ENCODE data around the gene VWCE.
A peak's percentile ranks its signal among the peaks of the same experiment; 100 is the strongest.

VWCE gene

DNA sequence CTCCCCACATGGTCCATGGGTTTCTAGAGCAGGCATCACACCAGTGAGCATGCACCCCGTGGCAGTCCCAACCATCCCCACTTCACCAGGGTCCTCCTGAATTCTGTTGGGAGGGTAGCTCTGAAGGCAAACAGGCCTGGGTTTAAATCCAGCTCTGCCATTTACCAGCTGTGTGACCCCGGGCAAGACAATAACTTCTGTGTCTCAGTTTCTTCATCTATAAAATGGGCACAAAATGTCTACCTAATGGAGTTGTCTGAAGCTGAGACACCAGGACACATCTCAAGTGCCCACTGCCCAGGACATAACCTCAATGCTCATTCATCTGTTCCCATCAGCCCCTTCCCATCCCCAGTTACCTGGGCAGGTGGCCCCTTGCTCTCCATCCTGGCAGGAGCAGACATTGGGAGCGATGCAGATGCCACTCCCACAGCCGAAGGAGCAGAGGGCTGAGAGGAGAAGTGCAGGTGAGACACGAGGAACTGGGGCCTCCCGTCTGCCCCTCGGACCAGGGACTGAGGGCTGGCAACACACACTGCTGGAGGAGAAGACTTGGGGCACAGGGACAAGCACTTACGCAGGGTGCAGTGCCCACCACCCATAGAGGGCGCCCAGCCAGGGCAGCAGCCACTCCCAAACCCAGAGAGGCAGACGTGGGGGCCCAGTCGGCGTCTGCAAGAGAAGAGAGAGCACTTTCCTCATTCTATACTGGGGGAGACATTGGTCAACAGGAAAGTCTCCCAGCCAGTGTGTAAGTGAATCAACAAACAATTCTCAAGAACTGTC is 4.0 kb downstream of the VWCE start:
- no peak for DNase-seq
- H3K4me3 ChIP-seq (ENCODE audit: low read length), result no peak overlapping the region
- no peak overlapping the region for H3K4me2 ChIP-seq (ENCODE audit: low read depth, low read length)
- H4K20me1 ChIP-seq (ENCODE audit: insufficient read depth, low read length), result no peaks in the 10 kb centered on the region
- TF ChIP-seq EZH2phosphoT487 (IDR thresholded peaks at IDR 0.05; ENCODE audit: low read length) (no peak), EZH2 (optimal IDR thresholded peaks at IDR 0.05; ENCODE audit: low read depth, low read length) (no peak)
- TF ChIP-seq, protein P1, sequence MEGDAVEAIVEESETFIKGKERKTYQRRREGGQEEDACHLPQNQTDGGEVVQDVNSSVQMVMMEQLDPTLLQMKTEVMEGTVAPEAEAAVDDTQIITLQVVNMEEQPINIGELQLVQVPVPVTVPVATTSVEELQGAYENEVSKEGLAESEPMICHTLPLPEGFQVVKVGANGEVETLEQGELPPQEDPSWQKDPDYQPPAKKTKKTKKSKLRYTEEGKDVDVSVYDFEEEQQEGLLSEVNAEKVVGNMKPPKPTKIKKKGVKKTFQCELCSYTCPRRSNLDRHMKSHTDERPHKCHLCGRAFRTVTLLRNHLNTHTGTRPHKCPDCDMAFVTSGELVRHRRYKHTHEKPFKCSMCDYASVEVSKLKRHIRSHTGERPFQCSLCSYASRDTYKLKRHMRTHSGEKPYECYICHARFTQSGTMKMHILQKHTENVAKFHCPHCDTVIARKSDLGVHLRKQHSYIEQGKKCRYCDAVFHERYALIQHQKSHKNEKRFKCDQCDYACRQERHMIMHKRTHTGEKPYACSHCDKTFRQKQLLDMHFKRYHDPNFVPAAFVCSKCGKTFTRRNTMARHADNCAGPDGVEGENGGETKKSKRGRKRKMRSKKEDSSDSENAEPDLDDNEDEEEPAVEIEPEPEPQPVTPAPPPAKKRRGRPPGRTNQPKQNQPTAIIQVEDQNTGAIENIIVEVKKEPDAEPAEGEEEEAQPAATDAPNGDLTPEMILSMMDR (IDR thresholded peaks at IDR 0.05; ENCODE audit: low read length), result peak; percentile 34; the same call in 1 of the 2 replicates
- no peaks in the 10 kb centered on the region for H3K9me3 ChIP-seq (replicated peaks; ENCODE audit: insufficient read depth, low read length)
- H3K79me2 ChIP-seq (ENCODE audit: low read length), result no peaks in the 10 kb centered on the region
- no peaks in the 10 kb centered on the region for H3K36me3 ChIP-seq (replicated peaks; ENCODE audit: insufficient read depth, low read length)
- no peaks in the 10 kb centered on the region for H3F3A ChIP-seq (ENCODE audit: insufficient read depth, low read length)
- no peak overlapping the region for H3K27ac ChIP-seq (ENCODE audit: low read length)
- H3K9me2 ChIP-seq (replicated peaks; ENCODE audit: insufficient read depth, low read length), result no peaks in the 10 kb centered on the region
- no peaks in the 10 kb centered on the region for H3K4me1 ChIP-seq (ENCODE audit: low read length)
- peaks cover 16% of the 10 kb centered on the region for H3K27me3 ChIP-seq (replicated peaks; ENCODE audit: insufficient read depth, low read length)
- no peak overlapping the region for H2AFZ ChIP-seq (ENCODE audit: low read length)
- H3K9ac ChIP-seq (ENCODE audit: low read length), result no peak overlapping the region

DNA sequence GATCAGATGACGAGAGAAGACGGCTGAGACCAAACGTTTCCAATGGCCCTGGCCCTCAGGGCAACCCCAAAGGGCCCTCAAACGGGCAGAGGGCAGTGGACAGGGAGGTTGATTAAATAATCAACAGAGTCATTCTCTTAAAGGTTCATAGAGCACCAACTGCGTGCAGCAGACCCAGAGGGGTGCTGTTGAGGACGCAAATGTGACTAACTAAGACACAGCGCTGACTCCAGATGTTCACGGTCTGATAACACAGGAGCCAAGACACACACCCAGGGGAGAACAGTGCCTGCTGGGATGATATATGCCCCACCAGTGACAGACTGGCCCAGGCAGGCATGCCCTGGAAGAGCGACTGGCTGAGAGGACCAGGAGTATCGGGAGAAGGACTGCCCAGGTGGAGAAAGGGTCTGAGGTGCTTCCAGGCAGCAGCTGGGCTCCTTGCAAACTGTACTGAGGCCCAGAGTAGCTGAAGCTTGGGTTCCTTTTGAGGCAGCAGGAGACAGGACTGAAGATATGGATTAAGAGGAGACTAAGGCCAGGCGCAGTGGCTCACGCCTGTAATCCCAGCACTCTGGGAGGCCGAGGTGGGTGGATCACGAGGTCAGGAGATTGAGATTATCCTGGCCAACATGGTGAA is 7.7 kb downstream of the VWCE start:
- no peaks in the 10 kb centered on the region for H3K36me3 ChIP-seq (replicated peaks; ENCODE audit: insufficient read depth, low read length)

GRCh38 chr11:61283613-61284012 is 11.5 kb downstream of the VWCE start:
- Histone ChIP-seq H4K20me1 (ENCODE audit: insufficient read depth, low read length) (no peaks in the 10 kb centered on the region), H3K4me1 (ENCODE audit: low read length) (no peaks in the 10 kb centered on the region), H3K79me2 (ENCODE audit: low read length) (no peaks in the 10 kb centered on the region), H3K4me3 (ENCODE audit: low read length) (no peak overlapping the region), H2AFZ (ENCODE audit: low read length) (no peak overlapping the region), H3K27ac (ENCODE audit: low read length) (no peak overlapping the region), H3K36me3 (replicated peaks; ENCODE audit: insufficient read depth, low read length) (no peaks in the 10 kb centered on the region), H3F3A (ENCODE audit: insufficient read depth, low read length) (no peaks in the 10 kb centered on the region), H3K9me3 (replicated peaks; ENCODE audit: insufficient read depth, low read length) (no peaks in the 10 kb centered on the region), H3K4me2 (ENCODE audit: low read depth, low read length) (no peak overlapping the region), H3K27me3 (replicated peaks; ENCODE audit: insufficient read depth, low read length) (no peaks in the 10 kb centered on the region), H3K9me2 (replicated peaks; ENCODE audit: insufficient read depth, low read length) (no peaks in the 10 kb centered on the region), H3K9ac (ENCODE audit: low read length) (no peak overlapping the region)
- TF ChIP-seq EZH2phosphoT487 (IDR thresholded peaks at IDR 0.05; ENCODE audit: low read length), result no peak
- TF ChIP-seq, protein P1 (IDR thresholded peaks at IDR 0.05; ENCODE audit: low read length), result no peak
- TF ChIP-seq EZH2 (optimal IDR thresholded peaks at IDR 0.05; ENCODE audit: low read depth, low read length), result no peak
- DNase-seq, result no peak

More for the DNA sequence above, 7.7 kb downstream of the VWCE start:
- no peak overlapping the region for H3K4me2 ChIP-seq (ENCODE audit: low read depth, low read length)
- H4K20me1 ChIP-seq (ENCODE audit: insufficient read depth, low read length), result no peaks in the 10 kb centered on the region
- no peaks in the 10 kb centered on the region for H3F3A ChIP-seq (ENCODE audit: insufficient read depth, low read length)
- H3K27ac ChIP-seq (ENCODE audit: low read length), result no peak overlapping the region
- H3K27me3 ChIP-seq (replicated peaks; ENCODE audit: insufficient read depth, low read length), result peaks cover 6% of the 10 kb centered on the region
- no peak for DNase-seq
- no peaks in the 10 kb centered on the region for H3K4me1 ChIP-seq (ENCODE audit: low read length)
- no peaks in the 10 kb centered on the region for H3K9me3 ChIP-seq (replicated peaks; ENCODE audit: insufficient read depth, low read length)
- H3K9ac ChIP-seq (ENCODE audit: low read length), result no peak overlapping the region
- H3K4me3 ChIP-seq (ENCODE audit: low read length), result no peak overlapping the region
- TF ChIP-seq EZH2phosphoT487 (IDR thresholded peaks at IDR 0.05; ENCODE audit: low read length) (no peak), EZH2 (optimal IDR thresholded peaks at IDR 0.05; ENCODE audit: low read depth, low read length) (no peak)
- TF ChIP-seq, protein P1 (IDR thresholded peaks at IDR 0.05; ENCODE audit: low read length), result no peak
- H3K79me2 ChIP-seq (ENCODE audit: low read length), result no peaks in the 10 kb centered on the region
- H3K9me2 ChIP-seq (replicated peaks; ENCODE audit: insufficient read depth, low read length), result no peaks in the 10 kb centered on the region
- H2AFZ ChIP-seq (ENCODE audit: low read length), result no peak overlapping the region

Measured in MM.1S (cell line).